LHCN-M2 (cell line): ENCODE measurements around the gene OR2T3. TPM values are rescaled to one million over a fixed set of nuclear protein-coding genes. Genes with fewer than 3 reads are reported as not detected.
"Not testable (repeated sequence)": the region's sequence is repeated elsewhere in the genome, so short reads cannot be mapped to it uniquely, and the experiment has no call there.

Experiments used
- DNase-seq: peaks from one replicate; pipeline ENCODE4 v3.0.0-alpha.2; 2012; ENCODE audit warnings: low read depth
- polyA plus RNA-seq: library from polyadenylated mRNA; unstranded; fragments of >200 nt; gene quantifications from one replicate; pipeline ENCODE4 v1.2.1, GENCODE V29; 2012; ENCODE audit warnings: missing spikeins
- total RNA-seq: library from RNA; depleted of rRNA; stranded (reverse); fragments of >200 nt; gene quantifications from 2 replicates; pipeline ENCODE4 v1.2.3, GENCODE V29; 2014; rRNA removed

The OR2T3 gene, protein sequence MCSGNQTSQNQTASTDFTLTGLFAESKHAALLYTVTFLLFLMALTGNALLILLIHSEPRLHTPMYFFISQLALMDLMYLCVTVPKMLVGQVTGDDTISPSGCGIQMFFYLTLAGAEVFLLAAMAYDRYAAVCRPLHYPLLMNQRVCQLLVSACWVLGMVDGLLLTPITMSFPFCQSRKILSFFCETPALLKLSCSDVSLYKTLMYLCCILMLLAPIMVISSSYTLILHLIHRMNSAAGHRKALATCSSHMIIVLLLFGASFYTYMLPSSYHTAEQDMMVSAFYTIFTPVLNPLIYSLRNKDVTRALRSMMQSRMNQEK
- not detected in 2 replicates for total RNA-seq
- polyA plus RNA-seq, result not detected

DNA sequence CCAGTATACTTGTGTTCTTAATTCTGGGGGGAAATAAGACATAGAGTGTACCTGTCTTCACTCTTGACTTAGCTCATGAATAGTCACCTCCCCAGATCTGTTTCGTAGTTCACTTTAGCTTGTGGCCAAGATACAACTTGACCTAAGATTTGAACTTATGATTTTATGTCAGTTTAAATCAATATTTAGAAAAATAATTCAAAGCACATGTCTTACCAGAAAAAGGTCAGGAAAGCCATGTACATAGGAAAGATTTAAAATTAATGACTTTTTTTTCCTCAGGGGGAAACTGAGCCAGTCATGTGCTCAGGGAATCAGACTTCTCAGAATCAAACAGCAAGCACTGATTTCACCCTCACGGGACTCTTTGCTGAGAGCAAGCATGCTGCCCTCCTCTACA is at the start of gene OR2T3:
TSS of gene OR2T3 (plus strand) at position 301 of the 400 bp plus-strand sequence. CDS start at position 301, 0 bp downstream.
- DNase-seq, result not testable (repeated sequence)

GRCh38 chr1:248427526-248428191 is 45.5 kb upstream of the OR2T3 start:
- DNase-seq, result not testable (repeated sequence)

GRCh38 chr1:248428192-248428533 is 45.0 kb upstream of the OR2T3 start:
- DNase-seq, result not testable (repeated sequence)

DNA sequence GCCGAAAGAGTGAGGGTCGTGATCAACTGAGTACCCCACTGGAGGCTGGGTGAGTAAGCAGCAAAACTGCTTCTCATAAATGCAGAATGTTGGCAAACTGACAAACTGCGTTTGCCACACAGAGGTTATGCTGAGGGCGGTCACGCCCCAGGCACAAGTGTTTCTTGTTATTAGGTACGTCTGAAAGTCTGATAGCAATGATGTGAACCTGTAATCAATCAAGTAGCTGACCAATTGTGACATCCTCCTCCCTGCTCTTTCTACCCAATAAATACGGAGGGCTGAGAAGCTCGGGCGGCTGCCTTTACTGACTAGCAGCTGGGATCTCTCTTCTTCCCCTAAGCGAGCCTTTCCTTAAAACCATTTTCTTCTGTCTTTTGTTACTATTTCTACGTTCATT is 41.5 kb upstream of the OR2T3 start:
- DNase-seq, result not testable (repeated sequence)

- DNase-seq, result not testable (repeated sequence)
Measured at GRCh38 chr1:248432201-248432600, 41.0 kb upstream of the OR2T3 start.

DNA sequence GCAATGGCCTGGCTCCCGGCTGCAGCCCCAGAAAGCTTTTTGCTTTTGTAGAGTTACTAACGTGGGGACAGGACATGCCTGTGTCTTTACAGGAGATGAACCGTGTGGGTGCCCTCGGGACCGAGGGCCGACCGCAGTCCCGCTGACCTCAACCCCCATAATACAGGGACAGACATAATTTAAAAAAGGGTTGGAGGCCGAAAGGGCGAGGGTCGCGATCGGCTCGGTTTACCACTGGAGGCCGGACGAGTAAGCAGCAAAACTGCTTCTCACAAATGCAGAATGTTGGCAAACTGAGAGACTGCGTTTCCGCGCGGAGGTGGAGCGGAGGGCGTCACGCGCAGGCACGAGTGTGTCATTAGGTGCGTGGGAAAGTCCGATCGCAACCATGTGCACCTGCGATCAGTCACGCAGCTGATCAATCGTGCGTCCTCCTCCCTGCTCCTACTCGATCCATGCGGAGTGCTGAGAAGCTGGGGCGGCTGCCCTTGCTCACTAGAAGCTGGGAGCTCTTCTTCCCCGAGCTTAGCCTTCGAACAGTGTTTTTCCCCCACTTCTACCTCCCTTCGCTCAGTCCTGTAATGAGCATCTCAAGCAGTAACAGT is 39.2 kb upstream of the OR2T3 start:
- DNase-seq, result not testable (repeated sequence)

DNA sequence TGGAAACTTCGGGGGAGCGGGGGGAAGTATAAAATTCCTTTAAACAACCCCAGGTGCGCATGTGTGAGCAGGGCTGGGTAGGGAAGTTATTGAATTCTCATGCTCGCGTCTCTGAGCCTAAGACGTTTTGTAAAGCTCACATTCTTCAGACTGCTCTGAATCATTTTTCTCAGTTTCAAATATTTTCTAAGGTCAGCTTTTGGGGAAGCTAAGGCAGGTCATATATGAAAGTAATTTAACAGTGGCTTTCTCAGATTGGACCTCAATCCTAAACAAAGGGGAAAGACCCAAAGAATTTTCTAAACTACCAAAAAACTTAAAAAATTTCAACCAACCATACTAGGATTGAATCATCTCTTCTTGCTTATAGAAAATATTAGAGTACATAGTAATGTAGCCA is 38.2 kb upstream of the OR2T3 start:
- DNase-seq, result not testable (repeated sequence)

DNA sequence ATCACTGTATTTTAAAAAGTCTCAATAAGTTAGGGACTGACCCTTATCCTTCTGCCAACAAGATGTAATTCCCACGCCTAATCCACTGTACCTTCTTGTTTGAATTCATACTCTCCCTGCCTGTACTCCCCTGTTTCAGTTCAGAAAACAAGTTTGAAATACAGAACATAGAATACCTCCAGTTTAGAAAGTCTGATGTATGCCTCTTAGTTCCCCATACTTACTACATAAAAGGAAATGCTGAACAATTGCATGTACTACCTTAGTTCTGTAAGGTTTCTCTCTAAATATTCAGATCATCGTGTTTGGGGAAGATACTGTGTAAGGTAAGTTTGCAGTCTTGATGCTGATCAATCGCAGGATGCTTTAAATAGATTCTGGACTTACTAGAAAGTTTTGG is 36.8 kb upstream of the OR2T3 start:
- DNase-seq, result not testable (repeated sequence)

- DNase-seq, result not testable (repeated sequence)
Measured at GRCh38 chr1:248438668-248439067, 34.5 kb upstream of the OR2T3 start.

DNA sequence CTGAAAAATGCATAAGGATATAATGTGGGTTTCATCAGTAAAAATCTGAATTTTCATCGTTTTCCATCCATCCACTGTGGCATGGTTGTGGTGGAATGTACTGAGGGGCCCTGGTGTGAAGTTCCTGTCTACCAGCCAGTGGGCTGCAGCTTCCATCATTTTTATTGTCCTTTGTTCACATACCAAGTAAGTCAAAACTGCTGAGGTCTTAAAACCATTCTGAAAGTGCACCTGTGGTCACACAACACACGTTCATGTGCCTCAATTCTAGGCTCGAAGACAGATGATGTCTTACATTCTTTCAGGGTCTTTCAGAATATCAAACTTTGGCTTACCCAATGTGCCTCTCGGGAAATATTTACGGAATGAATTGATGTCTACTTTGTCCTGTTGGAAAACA is 33.9 kb upstream of the OR2T3 start:
- not testable (repeated sequence) for DNase-seq

DNA sequence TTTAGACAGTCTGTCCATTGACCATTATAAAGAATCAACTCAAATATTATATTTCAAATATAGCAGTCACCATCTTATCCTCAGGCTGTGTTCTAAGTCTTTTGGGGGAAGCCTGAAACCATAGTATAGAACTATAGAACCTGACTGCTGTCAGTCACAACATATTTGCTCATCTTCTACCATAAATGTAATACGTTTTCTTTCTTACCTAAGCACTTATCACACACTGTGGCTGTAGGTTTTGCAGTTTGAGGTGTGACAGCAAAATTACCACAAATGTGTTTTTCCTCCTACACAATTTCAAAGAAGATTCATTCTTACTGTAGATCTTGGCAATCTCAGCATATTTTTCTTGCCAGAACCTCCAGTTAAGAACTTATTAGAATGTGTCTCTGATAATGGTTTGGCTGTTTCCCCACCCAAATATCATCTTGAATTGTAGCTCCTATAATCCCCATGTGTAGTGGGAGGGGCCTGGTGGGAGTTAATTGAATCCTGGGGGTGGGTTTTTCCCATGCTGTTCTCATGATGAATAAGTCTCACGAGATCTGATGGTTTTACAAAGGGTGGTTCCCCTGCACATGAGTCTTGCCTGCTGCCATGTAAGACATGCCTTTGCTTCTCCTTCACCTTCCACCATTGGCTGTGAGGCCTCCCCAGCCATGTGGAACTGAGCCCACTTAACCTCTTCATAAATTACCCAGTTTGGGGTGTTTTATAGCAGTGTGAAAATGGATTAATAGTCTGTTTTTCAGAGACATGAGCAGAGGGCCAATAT is 30.5 kb upstream of the OR2T3 start:
- not testable (repeated sequence) for DNase-seq

DNA sequence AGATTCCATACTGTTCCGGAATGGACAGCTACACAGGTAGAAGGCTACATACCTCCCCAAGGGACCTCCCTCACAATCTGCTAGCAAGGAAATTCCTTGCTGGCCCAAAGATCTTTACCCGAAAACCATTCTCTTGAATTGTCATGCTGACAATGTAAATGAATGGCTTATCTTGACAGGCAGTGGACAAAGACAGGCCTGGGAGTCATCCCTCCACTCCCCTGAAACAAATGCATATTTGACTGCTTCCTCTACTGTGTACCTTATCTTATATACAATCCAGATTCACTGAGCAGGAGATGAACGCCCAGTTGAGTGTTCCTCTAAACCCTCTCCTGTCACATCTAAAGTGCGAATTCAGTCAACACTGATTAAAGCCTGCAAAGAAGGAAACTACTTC is 28.5 kb upstream of the OR2T3 start:
- DNase-seq, result not testable (repeated sequence)

- DNase-seq, result not testable (repeated sequence)
Measured at GRCh38 chr1:248445399-248445798, 27.8 kb upstream of the OR2T3 start, which contains the start of gene OR2T2. Gene OR2T2 (plus strand): TSS chr1:248445637. CDS start chr1:248452798, 7,161 bp downstream.

GRCh38 chr1:248448409-248449074 is 24.6 kb upstream of the OR2T3 start:
- not testable (repeated sequence) for DNase-seq

GRCh38 chr1:248449821-248450465 is 23.2 kb upstream of the OR2T3 start:
- DNase-seq, result not testable (repeated sequence)

DNA sequence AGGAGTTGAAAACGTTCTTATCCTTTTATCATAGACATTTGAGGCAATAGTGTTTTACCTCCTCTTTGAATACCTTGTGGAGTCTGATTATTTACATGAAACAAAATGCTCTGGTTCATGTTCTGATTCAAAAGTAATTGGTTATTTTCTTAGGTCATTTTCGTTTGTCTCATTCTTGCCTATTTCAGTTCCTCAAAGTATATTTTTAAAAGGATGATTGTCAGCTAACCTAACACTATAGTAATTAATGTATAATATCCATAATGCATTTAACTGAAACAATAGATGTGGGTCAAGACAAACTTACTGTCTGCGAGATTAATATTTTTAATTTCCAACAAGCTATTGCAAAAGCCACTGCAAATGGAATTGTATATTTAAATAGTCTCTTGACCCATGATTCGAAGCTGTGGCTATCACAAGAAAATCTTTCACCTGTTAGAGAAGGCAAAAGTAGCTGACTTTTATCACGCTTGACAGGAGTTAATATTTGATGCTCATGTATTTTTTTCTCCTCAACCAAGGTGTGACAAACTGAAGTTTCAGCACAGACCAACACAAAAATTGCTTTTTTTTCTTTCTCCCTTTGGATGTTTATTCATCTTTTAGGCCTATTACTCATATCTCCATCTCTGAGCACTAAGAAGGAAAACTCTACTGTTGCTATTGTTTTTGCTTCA is 22.5 kb upstream of the OR2T3 start:
- DNase-seq, result not testable (repeated sequence)

- DNase-seq, result not testable (repeated sequence)
Measured at GRCh38 chr1:248453619-248454018, 19.5 kb upstream of the OR2T3 start.

- not testable (repeated sequence) for DNase-seq
Measured at GRCh38 chr1:248455045-248455444, 18.1 kb upstream of the OR2T3 start.

DNA sequence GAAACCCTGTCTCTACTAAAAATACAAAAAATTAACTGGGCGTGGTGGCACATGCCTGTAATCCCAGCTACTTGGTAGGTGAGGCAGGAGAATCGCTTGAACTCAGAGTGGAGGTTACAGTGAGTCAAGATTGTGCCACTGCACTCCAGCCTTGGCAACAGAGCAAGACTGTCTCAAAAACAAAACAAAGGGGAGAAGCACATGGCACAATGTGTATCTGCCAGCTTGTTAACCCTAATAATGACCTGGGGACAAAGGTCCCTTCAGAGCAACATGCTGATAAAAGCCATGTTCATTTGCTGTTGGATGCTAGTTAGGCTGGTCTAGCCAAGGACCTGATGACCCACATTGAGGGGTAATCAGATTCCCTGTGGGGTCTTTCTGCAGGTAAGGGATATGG is 16.5 kb upstream of the OR2T3 start:
- DNase-seq, result not testable (repeated sequence)

DNA sequence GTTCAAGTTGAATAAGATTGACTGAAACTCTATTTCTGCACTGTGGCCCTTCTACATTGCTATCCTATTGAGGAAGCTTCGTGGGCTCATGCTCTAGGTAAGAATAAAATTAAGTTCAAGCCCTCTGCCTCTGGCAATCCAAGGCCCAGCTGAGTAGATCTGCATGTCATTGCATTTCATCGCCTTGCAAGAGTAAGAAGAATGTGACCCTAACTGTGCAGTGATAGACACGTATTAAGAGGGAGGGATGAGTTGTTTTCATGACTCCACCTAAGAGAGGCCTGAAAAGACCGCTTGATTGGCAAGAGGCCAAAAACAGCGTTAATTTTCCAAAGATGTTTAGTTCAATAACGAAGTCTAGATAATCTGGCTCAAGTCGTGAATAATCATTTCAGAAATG is 14.0 kb upstream of the OR2T3 start:
- not testable (repeated sequence) for DNase-seq
